A549 (cell line): ENCODE data around the gene DIAPH1.

ENCODE experiments used
- BHLHE40 ChIP-seq: IDR thresholded peaks from 2 replicates; pipeline ENCODE4 v1.6.1; 2012; ENCODE audit warnings: low read depth, low read length, inconsistent platforms
- EP300 ChIP-seq, 2 experiments: fragments of >200 bp; sonication (Bioruptor Twin); formaldehyde crosslinking; IDR thresholded peaks; 2 replicates in 1 of 2; 3 replicates in 1 of 2; pipeline ENCODE4 v1.6.1; 2016 to 2017
- FOXS1 ChIP-seq: fragments of 250-450 bp; sonication (Bioruptor Pico); IDR thresholded peaks from 2 replicates; pipeline ENCODE4 v1.5.0; 2020; ENCODE audit warnings: mild to moderate bottlenecking, moderate library complexity
- KDM1A ChIP-seq: fragments of 200-600 bp; sonication (generic); IDR thresholded peaks from 2 replicates; pipeline ENCODE4 v1.6.1; 2016; ENCODE audit warnings: low read depth, mild to moderate bottlenecking
- POLR2A ChIP-seq: IDR thresholded peaks from 2 replicates; pipeline ENCODE4 v1.6.1; 2012; ENCODE audit warnings: mild to moderate bottlenecking, low read length
- RAD21 ChIP-seq, 2 experiments: fragments of >200 bp in 1 of 2; sonication (Bioruptor Twin) in 1 of 2; formaldehyde crosslinking in 1 of 2; IDR thresholded peaks in 1 of 2; conservative IDR thresholded peaks in 1 of 2; 2 replicates in 1 of 2; 3 replicates in 1 of 2; pipeline ENCODE4 v1.6.1; 2012 to 2018; ENCODE audit warnings: inconsistent platforms in 1 of 2
- SREBF2 ChIP-seq: fragments of 450-650 bp; IDR thresholded peaks from 2 replicates; pipeline ENCODE4 v1.6.1; 2014; ENCODE audit warnings: mild to moderate bottlenecking, moderate library complexity
- TF ChIP-seq, protein P1 (sequence below): fragments of >200 bp; sonication (Bioruptor Twin); formaldehyde crosslinking; IDR thresholded peaks from 3 replicates; pipeline ENCODE4 v1.5.1; 2016
- TF ChIP-seq, protein P2 (sequence below): IDR thresholded peaks from 2 replicates; pipeline ENCODE4 v1.6.1; 2012; ENCODE audit warnings: low read depth, borderline replicate concordance

DNA sequence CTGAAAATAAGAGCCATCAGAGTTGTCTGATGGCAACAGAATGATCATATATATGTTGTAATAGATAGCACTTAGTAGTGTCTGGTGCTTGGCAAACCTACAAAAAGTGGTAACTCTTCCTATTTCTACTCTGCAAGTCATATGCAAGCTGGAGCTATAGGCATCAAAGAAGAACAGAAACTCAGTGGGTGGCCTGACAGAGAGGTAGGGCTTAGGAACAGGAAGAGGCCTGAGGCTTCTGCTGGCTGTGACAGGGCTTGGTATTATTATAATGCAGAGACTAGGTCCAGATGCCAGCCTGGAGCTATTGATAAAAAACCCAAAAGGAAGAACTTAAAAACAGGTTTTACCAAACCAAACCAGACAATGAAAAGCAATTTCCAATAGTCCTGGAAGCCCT lies 4.4 kb upstream of the DIAPH1 start:
- TF ChIP-seq, protein P1, sequence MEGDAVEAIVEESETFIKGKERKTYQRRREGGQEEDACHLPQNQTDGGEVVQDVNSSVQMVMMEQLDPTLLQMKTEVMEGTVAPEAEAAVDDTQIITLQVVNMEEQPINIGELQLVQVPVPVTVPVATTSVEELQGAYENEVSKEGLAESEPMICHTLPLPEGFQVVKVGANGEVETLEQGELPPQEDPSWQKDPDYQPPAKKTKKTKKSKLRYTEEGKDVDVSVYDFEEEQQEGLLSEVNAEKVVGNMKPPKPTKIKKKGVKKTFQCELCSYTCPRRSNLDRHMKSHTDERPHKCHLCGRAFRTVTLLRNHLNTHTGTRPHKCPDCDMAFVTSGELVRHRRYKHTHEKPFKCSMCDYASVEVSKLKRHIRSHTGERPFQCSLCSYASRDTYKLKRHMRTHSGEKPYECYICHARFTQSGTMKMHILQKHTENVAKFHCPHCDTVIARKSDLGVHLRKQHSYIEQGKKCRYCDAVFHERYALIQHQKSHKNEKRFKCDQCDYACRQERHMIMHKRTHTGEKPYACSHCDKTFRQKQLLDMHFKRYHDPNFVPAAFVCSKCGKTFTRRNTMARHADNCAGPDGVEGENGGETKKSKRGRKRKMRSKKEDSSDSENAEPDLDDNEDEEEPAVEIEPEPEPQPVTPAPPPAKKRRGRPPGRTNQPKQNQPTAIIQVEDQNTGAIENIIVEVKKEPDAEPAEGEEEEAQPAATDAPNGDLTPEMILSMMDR: no peak
- no peak for TF ChIP-seq FOXS1 (CRISPR knock-in tag)
- TF ChIP-seq, protein P2, sequence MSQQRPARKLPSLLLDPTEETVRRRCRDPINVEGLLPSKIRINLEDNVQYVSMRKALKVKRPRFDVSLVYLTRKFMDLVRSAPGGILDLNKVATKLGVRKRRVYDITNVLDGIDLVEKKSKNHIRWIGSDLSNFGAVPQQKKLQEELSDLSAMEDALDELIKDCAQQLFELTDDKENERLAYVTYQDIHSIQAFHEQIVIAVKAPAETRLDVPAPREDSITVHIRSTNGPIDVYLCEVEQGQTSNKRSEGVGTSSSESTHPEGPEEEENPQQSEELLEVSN: no peak
- no peak for TF ChIP-seq POLR2A
- TF ChIP-seq KDM1A: no peak
- no peak for TF ChIP-seq EP300 (IDR thresholded peaks at IDR 0.05)
- TF ChIP-seq SREBF2: no peak
- TF ChIP-seq BHLHE40: no peak
- TF ChIP-seq RAD21 (conservative IDR thresholded peaks at IDR 0.05 in 1 of 2, IDR thresholded peaks at IDR 0.05 in 1 of 2): no peak
